IMR-90 (cell line): ENCODE data around the gene ZG16B. TPM values are rescaled to one million over a fixed set of nuclear protein-coding genes. Genes with fewer than 3 reads are reported as not detected.

Experiments
- ATAC-seq: fragments of 200-7000 bp; cut with Tn5 transposase; 2 replicates; pipeline ENCODE4 v1.9.1; 2020; ENCODE audit warnings: low read depth, mild to moderate bottlenecking, moderate library complexity
- BruUV-seq: library from RNA; stranded (reverse); fragments of 400-500 nt; replicated peaks from 2 replicates; lab custom pipeline; 2021; lab: Mats Ljungman, UMichigan
- CTCF ChIA-PET: fragments of 300-600 bp; formaldehyde crosslinking; extraction: SDS; loops from one replicate; lab custom pipeline; 2021; ENCODE audit warnings: antibody characterized with exemption; lab: Yijun Ruan, JAX
- POLR2A ChIA-PET: fragments of 300-600 bp; sonication (Branson Sonifier 250); formaldehyde crosslinking; loops from one replicate; lab custom pipeline; 2022; ENCODE audit warnings: antibody characterized with exemption; ENCODE audit not compliant: unreplicated experiment; lab: Charles Lee
- DNase-seq: peaks from one replicate; pipeline ENCODE4 v3.0.0; 2013
- H2AFZ ChIP-seq: replicated peaks from 2 replicates; pipeline ENCODE3; 2013; ENCODE audit warnings: low read length, mild to moderate bottlenecking; ENCODE audit not compliant: poor library complexity
- H2AK5ac ChIP-seq: 2 replicates; pipeline ENCODE4 v1.6.1; 2013; ENCODE audit warnings: low read depth, low read length, inconsistent platforms
- H2AK9ac ChIP-seq: replicated peaks from 2 replicates; pipeline ENCODE3; 2013; ENCODE audit warnings: mild to moderate bottlenecking, low read depth, low read length, moderate library complexity; ENCODE audit not compliant: poor library complexity
- H2BK120ac ChIP-seq: 2 replicates; pipeline ENCODE4 v1.6.1; 2013; ENCODE audit warnings: low read depth, low read length, inconsistent platforms
- H2BK15ac ChIP-seq: 3 replicates; pipeline ENCODE4 v1.6.1; 2013; ENCODE audit warnings: low read depth, low read length, inconsistent platforms
- H2BK20ac ChIP-seq: 2 replicates; pipeline ENCODE4 v1.6.1; 2013; ENCODE audit warnings: low read depth, mild to moderate bottlenecking, inconsistent platforms, low read length, moderate library complexity
- H2BK5ac ChIP-seq: 2 replicates; pipeline ENCODE4 v1.6.1; 2013; ENCODE audit warnings: mild to moderate bottlenecking, low read depth, low read length, inconsistent platforms; ENCODE audit not compliant: poor library complexity, severe bottlenecking
- H3K14ac ChIP-seq: replicated peaks from 2 replicates; pipeline ENCODE4 v1.6.1; 2013; ENCODE audit warnings: low read depth, low read length, inconsistent platforms
- H3K18ac ChIP-seq: 2 replicates; pipeline ENCODE4 v1.6.1; 2013; ENCODE audit warnings: low read depth, low read length, control low read depth
- H3K23ac ChIP-seq: 2 replicates; pipeline ENCODE4 v1.6.1; 2013; ENCODE audit warnings: low read depth, low read length, inconsistent platforms
- H3K27ac ChIP-seq: 2 replicates; pipeline ENCODE4 v1.5.1; 2013; ENCODE audit warnings: mild to moderate bottlenecking, control low read depth, low read length; ENCODE audit not compliant: insufficient read depth
- H3K27me3 ChIP-seq: 2 replicates; pipeline ENCODE4 v1.6.1; 2013; ENCODE audit warnings: low read length; ENCODE audit not compliant: control insufficient read depth, insufficient read depth
- H3K36me3 ChIP-seq: 2 replicates; pipeline ENCODE4 v1.6.1; 2013; ENCODE audit warnings: low read length, mixed read lengths; ENCODE audit not compliant: control insufficient read depth, insufficient read depth
- H3K4ac ChIP-seq: 2 replicates; pipeline ENCODE4 v1.6.1; 2013; ENCODE audit warnings: low read depth, low read length, inconsistent platforms
- H3K4me1 ChIP-seq: 2 replicates; pipeline ENCODE4 v1.6.1; 2013; ENCODE audit warnings: low read length, mixed read lengths; ENCODE audit not compliant: control insufficient read depth, insufficient read depth
- H3K4me2 ChIP-seq: 2 replicates; pipeline ENCODE4 v1.6.1; 2013; ENCODE audit warnings: low read depth, mild to moderate bottlenecking, control low read depth, low read length, moderate library complexity
- H3K4me3 ChIP-seq: 2 replicates; pipeline ENCODE4 v1.5.1; 2013; ENCODE audit warnings: low read depth, mild to moderate bottlenecking, control low read depth, low read length, moderate library complexity; ENCODE audit not compliant: insufficient read depth
- H3K56ac ChIP-seq: 2 replicates; pipeline ENCODE4 v1.6.1; 2013; ENCODE audit warnings: low read length, inconsistent platforms; ENCODE audit not compliant: insufficient read depth; ENCODE audit errors: extremely low read depth
- H3K79me1 ChIP-seq, 2 experiments: 2 replicates each; pipeline ENCODE4 v1.6.1; 2013; ENCODE audit warnings: low read length in 2 of 2, inconsistent platforms in 1 of 2, low read depth in 1 of 2
- H3K9ac ChIP-seq: 2 replicates; pipeline ENCODE4 v1.6.1; 2013; ENCODE audit warnings: low read depth, low read length, control low read depth
- H3K9me1 ChIP-seq: 2 replicates; pipeline ENCODE4 v1.6.1; 2013; ENCODE audit warnings: low read length, inconsistent platforms; ENCODE audit not compliant: insufficient read depth
- H3K9me3 ChIP-seq: 2 replicates; pipeline ENCODE4 v1.6.1; 2013; ENCODE audit warnings: low read length; ENCODE audit not compliant: control insufficient read depth, insufficient read depth
- H4K20me1 ChIP-seq: 2 replicates; pipeline ENCODE4 v1.6.1; 2013; ENCODE audit warnings: low read length, inconsistent platforms; ENCODE audit not compliant: insufficient read depth
- H4K5ac ChIP-seq: 2 replicates; pipeline ENCODE4 v1.6.1; 2013; ENCODE audit warnings: mild to moderate bottlenecking, low read depth, low read length, control low read depth
- H4K8ac ChIP-seq, 2 experiments: 2 replicates each; pipeline ENCODE4 v1.6.1; 2013; ENCODE audit warnings: low read depth in 2 of 2, low read length in 2 of 2, control low read depth in 1 of 2, inconsistent platforms in 1 of 2
- H4K91ac ChIP-seq: 2 replicates; pipeline ENCODE4 v1.6.1; 2013; ENCODE audit warnings: low read depth, low read length, inconsistent platforms; ENCODE audit not compliant: insufficient read depth
- CEBPB ChIP-seq: IDR thresholded peaks from 2 replicates; pipeline ENCODE4 v1.6.1; 2012; ENCODE audit warnings: low read depth, low read length, improper control_type of control experiment
- CHD1 ChIP-seq: IDR thresholded peaks from 2 replicates; pipeline ENCODE4 v1.6.1; 2012; ENCODE audit warnings: low read depth, low read length, improper control_type of control experiment
- FOS ChIP-seq: fragments of 150-350 bp; IDR thresholded peaks from 2 replicates; pipeline ENCODE4 v1.6.1; 2016; ENCODE audit warnings: low read depth, low read length
- MAFK ChIP-seq: IDR thresholded peaks from 2 replicates; pipeline ENCODE4 v1.6.1; 2012; ENCODE audit warnings: low read depth, low read length, improper control_type of control experiment
- MAZ ChIP-seq: IDR thresholded peaks from 2 replicates; pipeline ENCODE4 v1.6.1; 2012; ENCODE audit warnings: low read depth, mild to moderate bottlenecking, low read length, improper control_type of control experiment, moderate library complexity, borderline replicate concordance
- MXI1 ChIP-seq: IDR thresholded peaks from 2 replicates; pipeline ENCODE4 v1.6.1; 2012; ENCODE audit warnings: low read depth, mild to moderate bottlenecking, low read length, moderate library complexity, borderline replicate concordance
- NFE2L2 ChIP-seq: fragments of 150-350 bp; IDR thresholded peaks from 2 replicates; pipeline ENCODE4 v1.6.1; 2016; ENCODE audit warnings: low read depth, mild to moderate bottlenecking, low read length
- RAD21 ChIP-seq: IDR thresholded peaks from 2 replicates; pipeline ENCODE4 v1.6.1; 2012; ENCODE audit warnings: low read length, improper control_type of control experiment
- RCOR1 ChIP-seq: IDR thresholded peaks from 2 replicates; pipeline ENCODE4 v1.6.1; 2012; ENCODE audit warnings: mild to moderate bottlenecking, low read length, improper control_type of control experiment; ENCODE audit not compliant: insufficient replicate concordance
- SMC3 ChIP-seq: fragments of 150-350 bp; IDR thresholded peaks from 2 replicates; pipeline ENCODE4 v1.6.1; 2016; ENCODE audit warnings: low read depth, mild to moderate bottlenecking, antibody characterized with exemption, low read length, moderate library complexity
- WGBS, 2 experiments: methylation state at CpG; one replicate each; pipeline versions ENCODE4 v1.1.5 to v1.1.7; 2013; ENCODE audit warnings: missing lambda C conversion rate in 2 of 2; ENCODE audit not compliant: insufficient read length in 1 of 2; ENCODE audit errors: extremely low coverage in 2 of 2; 5-methylcytosine and 5-hydroxymethylcytosine counted together
- dilution Hi-C: fragments of 300-500 bp; cut with HindIII; formaldehyde crosslinking; loops from one replicate; pipeline ENCODE4 v1.14.3; 2018; ENCODE audit warnings: low sequenced_read_pairs; ENCODE audit not compliant: unreplicated experiment
- in situ Hi-C: fragments of 300-500 bp; cut with MboI; formaldehyde crosslinking; loops from 3 replicates; pipeline ENCODE4 v1.14.3; 2019; ENCODE audit warnings: low sequenced_read_pairs, inconsistent platforms, mixed read lengths
- intact Hi-C: fragments of 100-400 bp; cut with micrococcal nuclease; formaldehyde crosslinking; loops from 2 replicates; pipeline ENCODE4 v1.10.0; 2022
- polyA plus RNA-seq, 3 experiments: library from polyadenylated mRNA; depleted of rRNA; stranded (reverse); fragments of >200 nt; gene quantifications; 2 replicates each; pipeline ENCODE4 v1.2.3, GENCODE V29; 2012; ENCODE audit warnings: low replicate concordance in 1 of 3
- total RNA-seq: library from RNA; depleted of rRNA; stranded (reverse); fragments of >200 nt; gene quantifications from 2 replicates; pipeline ENCODE4 v1.2.3, GENCODE V29; 2012

ZG16B gene
- total and polyA plus RNA-seq, 2 of the 4 experiments (the other 2 are of a cell fraction), result 0.54 to 0.65 TPM

DNA sequence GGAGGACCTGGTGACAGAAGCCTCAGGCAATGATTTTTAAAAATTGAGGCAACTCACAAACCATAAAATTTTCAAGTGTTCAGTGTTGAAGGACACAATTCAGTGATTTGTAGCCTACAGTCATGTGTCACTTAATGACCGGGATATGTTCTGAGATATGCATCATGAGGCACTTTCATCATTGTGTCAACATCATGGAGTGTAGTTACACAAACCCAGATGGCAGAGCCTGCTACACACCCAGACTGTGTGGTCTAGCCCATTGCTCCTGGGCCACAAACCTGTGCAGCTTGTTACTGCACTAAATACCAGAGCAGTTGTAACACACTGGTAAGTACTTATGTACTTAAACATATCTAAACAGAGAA, 30.3 kb upstream of the ZG16B start:
- no peak overlapping the region for H2BK120ac ChIP-seq
- in situ Hi-C loops, result no loop called here
- CTCF ChIA-PET, result interaction anchor here (0.9 kb wide), 1 partner anchor 14 kb away, joined by 3 read pairs; no protein-coding TSS in a partner anchor
- H2BK20ac ChIP-seq, result no peak overlapping the region
- H3K14ac ChIP-seq, result no peak overlapping the region
- no peak overlapping the region for H3K4ac ChIP-seq
- no peak overlapping the region for H3K18ac ChIP-seq
- H2BK15ac ChIP-seq, result no peak overlapping the region
- H2AK9ac ChIP-seq, result no peak overlapping the region
- H2AK5ac ChIP-seq, result no peak overlapping the region
- POLR2A ChIA-PET, result no interaction called here
- no peaks in the 10 kb centered on the region for H4K20me1 ChIP-seq
- no peak overlapping the region for H2BK5ac ChIP-seq
- peaks cover 11% of the 10 kb centered on the region for H3K27me3 ChIP-seq
- H3K9me3 ChIP-seq, result peaks cover 11% of the 10 kb centered on the region
- H3K36me3 ChIP-seq, result no peaks in the 10 kb centered on the region
- ATAC-seq (no peak), DNase-seq (peak; percentile 4)
- H3K56ac ChIP-seq, result no peak overlapping the region
- no peak overlapping the region for H3K27ac ChIP-seq
- H3K79me1 ChIP-seq, result no peaks in the 10 kb centered on the region
- no peak overlapping the region for H4K5ac ChIP-seq
- no TSS peak for BruUV-seq
- dilution Hi-C loops, result no loop called here
- no peak overlapping the region for H3K4me3 ChIP-seq
- H4K91ac ChIP-seq, result no peak overlapping the region
- H3K4me1 ChIP-seq, result no peaks in the 10 kb centered on the region
- no peak overlapping the region for H4K8ac ChIP-seq
- H3K9ac ChIP-seq, result no peak overlapping the region
- no CpG with 5 or more reads among the region's 1 CpG for WGBS, 2 experiments
- H3K23ac ChIP-seq, result no peak overlapping the region
- no peak overlapping the region for H3K4me2 ChIP-seq
- no peaks in the 10 kb centered on the region for H3K9me1 ChIP-seq
- intact Hi-C loops, result no loop called here
- TF ChIP-seq MAFK (no peak), FOS (no peak), RCOR1 (no peak), SMC3 (no peak), RAD21 (no peak), MXI1 (no peak), MAZ (no peak), CHD1 (no peak), CEBPB (no peak), NFE2L2 (no peak)
- no peak overlapping the region for H2AFZ ChIP-seq
